PFSK-1 (cell line): ENCODE results near the gene SPTB.

Source experiments
- FOXP2 ChIP-seq: optimal IDR thresholded peaks from 2 replicates; pipeline ENCODE3; 2011; ENCODE audit warnings: borderline replicate concordance, control low read depth, inconsistent platforms; ENCODE audit not compliant: insufficient read depth; ENCODE audit errors: extremely low read length, extremely low read depth
- POLR2AphosphoS5 ChIP-seq: IDR thresholded peaks from 2 replicates; pipeline ENCODE4 v1.6.1; 2012; ENCODE audit warnings: low read depth, mild to moderate bottlenecking, control low read depth, low read length, moderate library complexity
- SIN3A ChIP-seq: IDR thresholded peaks from 2 replicates; pipeline ENCODE4 v1.6.1; 2012; ENCODE audit warnings: mild to moderate bottlenecking, low read length, moderate library complexity, borderline replicate concordance; ENCODE audit not compliant: insufficient read depth
- TAF1 ChIP-seq: IDR thresholded peaks from 2 replicates; pipeline ENCODE4 v1.6.1; 2012; ENCODE audit warnings: low read length, control low read depth, borderline replicate concordance; ENCODE audit not compliant: insufficient read depth
- TF ChIP-seq, protein P1 (sequence below), 2 experiments: IDR thresholded peaks; 2 replicates each; pipeline versions ENCODE4 v1.6.1 to v1.8.0; 2011 to 2012; ENCODE audit warnings: low read depth in 2 of 2, low read length in 2 of 2, control low read depth in 1 of 2, inconsistent platforms in 1 of 2, mild to moderate bottlenecking in 1 of 2, moderate library complexity in 1 of 2; ENCODE audit not compliant: insufficient read depth in 1 of 2

DNA sequence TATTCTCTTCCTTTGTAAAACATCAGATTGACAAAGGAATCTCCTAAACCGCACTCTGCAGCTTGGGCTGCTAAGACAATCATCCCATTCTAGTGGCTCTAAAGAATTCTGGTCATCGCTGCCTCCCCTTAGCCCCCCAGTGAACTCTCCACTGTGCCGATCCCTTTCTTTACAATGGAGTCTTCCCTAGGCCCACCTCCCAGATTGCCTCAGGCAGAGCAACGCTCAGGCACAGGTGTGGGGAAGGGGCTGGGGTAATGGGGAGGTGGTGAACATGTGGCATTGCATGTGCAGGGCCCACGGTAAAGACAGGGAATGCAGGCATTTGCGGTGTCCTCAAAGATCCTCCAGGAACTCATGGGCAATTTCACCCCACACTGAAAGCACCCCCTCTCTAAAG is 89.2 kb downstream of the SPTB start:
- TF ChIP-seq, protein P1, sequence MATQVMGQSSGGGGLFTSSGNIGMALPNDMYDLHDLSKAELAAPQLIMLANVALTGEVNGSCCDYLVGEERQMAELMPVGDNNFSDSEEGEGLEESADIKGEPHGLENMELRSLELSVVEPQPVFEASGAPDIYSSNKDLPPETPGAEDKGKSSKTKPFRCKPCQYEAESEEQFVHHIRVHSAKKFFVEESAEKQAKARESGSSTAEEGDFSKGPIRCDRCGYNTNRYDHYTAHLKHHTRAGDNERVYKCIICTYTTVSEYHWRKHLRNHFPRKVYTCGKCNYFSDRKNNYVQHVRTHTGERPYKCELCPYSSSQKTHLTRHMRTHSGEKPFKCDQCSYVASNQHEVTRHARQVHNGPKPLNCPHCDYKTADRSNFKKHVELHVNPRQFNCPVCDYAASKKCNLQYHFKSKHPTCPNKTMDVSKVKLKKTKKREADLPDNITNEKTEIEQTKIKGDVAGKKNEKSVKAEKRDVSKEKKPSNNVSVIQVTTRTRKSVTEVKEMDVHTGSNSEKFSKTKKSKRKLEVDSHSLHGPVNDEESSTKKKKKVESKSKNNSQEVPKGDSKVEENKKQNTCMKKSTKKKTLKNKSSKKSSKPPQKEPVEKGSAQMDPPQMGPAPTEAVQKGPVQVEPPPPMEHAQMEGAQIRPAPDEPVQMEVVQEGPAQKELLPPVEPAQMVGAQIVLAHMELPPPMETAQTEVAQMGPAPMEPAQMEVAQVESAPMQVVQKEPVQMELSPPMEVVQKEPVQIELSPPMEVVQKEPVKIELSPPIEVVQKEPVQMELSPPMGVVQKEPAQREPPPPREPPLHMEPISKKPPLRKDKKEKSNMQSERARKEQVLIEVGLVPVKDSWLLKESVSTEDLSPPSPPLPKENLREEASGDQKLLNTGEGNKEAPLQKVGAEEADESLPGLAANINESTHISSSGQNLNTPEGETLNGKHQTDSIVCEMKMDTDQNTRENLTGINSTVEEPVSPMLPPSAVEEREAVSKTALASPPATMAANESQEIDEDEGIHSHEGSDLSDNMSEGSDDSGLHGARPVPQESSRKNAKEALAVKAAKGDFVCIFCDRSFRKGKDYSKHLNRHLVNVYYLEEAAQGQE (IDR thresholded peaks at IDR 0.05; ENCODE audit: insufficient read depth in 1 of 2, low read depth in 2 of 2, low read length in 2 of 2), result no peak
- TF ChIP-seq POLR2AphosphoS5 (no peak), TAF1 (no peak), SIN3A (no peak), FOXP2 (no peak)
